ENCODE data around the gene FUS.

FUS gene

GRCh38 chr16:31130899-31131298 lies 49.0 kb upstream of the FUS start:
- Histone ChIP-seq H3K4me3 (ENCODE audit: low read depth, low read length) (no peak overlapping the region), H3K27ac (ENCODE audit: extremely low read depth, low read depth, low read length) (no peak overlapping the region), H3K36me3 (ENCODE audit: control insufficient read depth in 2 of 2, insufficient read depth in 1 of 2, low read length in 2 of 2) (peaks cover 0 to 63% of the 10 kb centered on the region in 2 experiments; a peak in 1 of 3 replicates), H3K4me1 (ENCODE audit: control insufficient read depth, insufficient read depth, low read length) (peaks cover 11% of the 10 kb centered on the region; the same call in 1 of the 2 replicates), H3K9me3 (ENCODE audit: control insufficient read depth, insufficient read depth, low read depth, low read length) (no peaks in the 10 kb centered on the region)
- POLR2A ChIA-PET: interaction anchor here (1.1 to 5.7 kb wide), 2 partner anchors 13 to 328 kb away, joined by 3 to 35 read pairs; partner anchors contain the start of genes ARMC5 and KAT8
- no peak for TF ChIP-seq ZNF585B (tag by site-specific recombination; IDR thresholded peaks at IDR 0.05)
- TF ChIP-seq ZNF580 (tag by site-specific recombination; IDR thresholded peaks at IDR 0.05): no peak
- TF ChIP-seq ZNF664 (tag by site-specific recombination; IDR thresholded peaks at IDR 0.05): no peak
- TF ChIP-seq ZNF214 (tag by site-specific recombination; IDR thresholded peaks at IDR 0.05; ENCODE audit: borderline replicate concordance): no peak
- TF ChIP-seq RBAK (tag by site-specific recombination; IDR thresholded peaks at IDR 0.05): no peak
- TF ChIP-seq ZBTB20 (tag by site-specific recombination; IDR thresholded peaks at IDR 0.05): no peak
- no peak for TF ChIP-seq KLF9 (tag by site-specific recombination; IDR thresholded peaks at IDR 0.05; ENCODE audit: low read depth)
- TF ChIP-seq ZNF394 (tag by site-specific recombination; IDR thresholded peaks at IDR 0.05; ENCODE audit: borderline replicate concordance): no peak
- TF ChIP-seq SETDB1 (IDR thresholded peaks at IDR 0.05; ENCODE audit: insufficient read length, low read length): no peak
- no peak for TF ChIP-seq ZNF624 (tag by site-specific recombination; IDR thresholded peaks at IDR 0.05)
- TF ChIP-seq ZNF426 (tag by site-specific recombination; IDR thresholded peaks at IDR 0.05): no peak
- no peak for TF ChIP-seq KLF16 (tag by site-specific recombination; IDR thresholded peaks at IDR 0.05)
- no peak for TF ChIP-seq PRDM10 (tag by site-specific recombination; IDR thresholded peaks at IDR 0.05)
- TF ChIP-seq ZNF639 (tag by site-specific recombination; IDR thresholded peaks at IDR 0.05): no peak
- TF ChIP-seq ZNF138 (tag by site-specific recombination; IDR thresholded peaks at IDR 0.05; ENCODE audit: borderline replicate concordance): no peak
- no peak for TF ChIP-seq ZSCAN18 (tag by site-specific recombination; IDR thresholded peaks at IDR 0.05)
- TF ChIP-seq ZNF449 (tag by site-specific recombination; IDR thresholded peaks at IDR 0.05): no peak
- no peak for TF ChIP-seq SP3 (tag by site-specific recombination; IDR thresholded peaks at IDR 0.05)
- CTCF ChIA-PET: interaction anchor here (0.7 to 1.9 kb wide), 2 partner anchors 12 to 26 kb away, joined by 3 to 13 read pairs; no protein-coding TSS in a partner anchor

Measured in HEK293 (cell line).